Loucy (cell line): ENCODE results near the gene OR10J5.

Experiments
- H2AFZ ChIP-seq: fragments of 200-600 bp; sonication (generic); 2 replicates; pipeline ENCODE4 v1.6.0; 2016; ENCODE audit warnings: antibody characterized with exemption, mild to moderate bottlenecking, low read length, moderate library complexity
- H3F3A ChIP-seq: fragments of 200-600 bp; 2 replicates; pipeline ENCODE4 v1.6.0; 2016; ENCODE audit warnings: antibody characterized with exemption, low read depth, mild to moderate bottlenecking
- H3K27me3 ChIP-seq: fragments of 200-600 bp; sonication (generic); 2 replicates; pipeline ENCODE4 v1.6.1; 2014; ENCODE audit warnings: low read length, mild to moderate bottlenecking; ENCODE audit not compliant: insufficient read depth, poor library complexity, severe bottlenecking
- H3K36me3 ChIP-seq: fragments of 200-600 bp; sonication (generic); 2 replicates; pipeline ENCODE4 v1.6.1; 2016; ENCODE audit warnings: low read length; ENCODE audit not compliant: insufficient read depth
- H3K4me1 ChIP-seq: fragments of 200-600 bp; sonication (generic); 2 replicates; pipeline ENCODE4 v1.5.1; 2014; ENCODE audit warnings: low read length, mild to moderate bottlenecking; ENCODE audit not compliant: insufficient read depth, poor library complexity, severe bottlenecking
- H3K4me2 ChIP-seq: fragments of 200-600 bp; sonication (generic); 2 replicates; pipeline ENCODE4 v1.6.0; 2014; ENCODE audit warnings: antibody characterized with exemption, low read length, low read depth, mild to moderate bottlenecking; ENCODE audit not compliant: poor library complexity, severe bottlenecking
- H3K4me3 ChIP-seq: fragments of 200-600 bp; sonication (generic); 2 replicates; pipeline ENCODE4 v1.5.1; 2014; ENCODE audit warnings: low read length, mild to moderate bottlenecking, mixed read lengths; ENCODE audit not compliant: poor library complexity, severe bottlenecking
- H3K79me2 ChIP-seq: fragments of 200-600 bp; sonication (generic); 2 replicates; pipeline ENCODE4 v1.6.1; 2014; ENCODE audit warnings: low read length; ENCODE audit not compliant: insufficient read depth
- H3K9ac ChIP-seq: fragments of 200-600 bp; sonication (generic); 2 replicates; pipeline ENCODE4 v1.6.0; 2014; ENCODE audit warnings: mild to moderate bottlenecking, low read depth, low read length, moderate library complexity; ENCODE audit not compliant: poor library complexity, severe bottlenecking
- H3K9me2 ChIP-seq: fragments of 200-600 bp; sonication (generic); replicated peaks from 2 replicates; pipeline ENCODE4 v1.6.1; 2016; ENCODE audit warnings: low read depth, low read length, mixed read lengths
- H3K9me3 ChIP-seq: fragments of 200-600 bp; sonication (generic); 2 replicates; pipeline ENCODE4 v1.6.1; 2014; ENCODE audit warnings: mild to moderate bottlenecking, antibody characterized with exemption, low read length, low read depth; ENCODE audit not compliant: insufficient read depth
- H4K20me1 ChIP-seq: fragments of 200-600 bp; sonication (generic); 2 replicates; pipeline ENCODE4 v1.6.0; 2014; ENCODE audit warnings: antibody characterized with exemption, low read length, mild to moderate bottlenecking; ENCODE audit not compliant: insufficient read depth, poor library complexity, severe bottlenecking
- EZH2phosphoT487 ChIP-seq: fragments of 200-600 bp; IDR thresholded peaks from 2 replicates; pipeline ENCODE4 v1.6.1; 2018; ENCODE audit warnings: antibody characterized with exemption, mild to moderate bottlenecking, moderate library complexity, borderline replicate concordance
- TF ChIP-seq, protein P1 (sequence below): fragments of 200-600 bp; sonication (generic); conservative IDR thresholded peaks from 2 replicates; pipeline ENCODE4 v1.5.1; 2014; ENCODE audit warnings: mild to moderate bottlenecking, antibody characterized with exemption, low read length

OR10J5 gene

DNA sequence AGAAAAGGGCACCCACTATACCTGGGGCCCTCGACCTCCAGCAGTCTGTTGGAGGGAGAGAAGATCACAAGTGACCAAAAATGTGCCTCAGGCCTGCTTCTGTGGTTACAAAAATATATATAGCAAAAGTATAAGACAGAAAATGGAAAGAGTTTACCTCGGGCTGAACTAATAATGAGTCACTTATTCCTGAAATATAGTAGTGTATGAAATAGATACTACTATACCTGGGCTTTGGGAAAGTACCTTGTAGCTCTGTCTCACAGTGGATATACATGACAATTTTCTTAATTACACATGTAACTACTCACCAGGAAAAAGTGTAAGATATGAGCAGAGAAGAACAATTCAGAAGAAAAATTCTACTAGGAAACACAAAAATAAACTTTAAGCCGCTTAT is 44.5 kb upstream of the OR10J5 start:
- TF ChIP-seq EZH2phosphoT487 = no peak
- TF ChIP-seq, protein P1, sequence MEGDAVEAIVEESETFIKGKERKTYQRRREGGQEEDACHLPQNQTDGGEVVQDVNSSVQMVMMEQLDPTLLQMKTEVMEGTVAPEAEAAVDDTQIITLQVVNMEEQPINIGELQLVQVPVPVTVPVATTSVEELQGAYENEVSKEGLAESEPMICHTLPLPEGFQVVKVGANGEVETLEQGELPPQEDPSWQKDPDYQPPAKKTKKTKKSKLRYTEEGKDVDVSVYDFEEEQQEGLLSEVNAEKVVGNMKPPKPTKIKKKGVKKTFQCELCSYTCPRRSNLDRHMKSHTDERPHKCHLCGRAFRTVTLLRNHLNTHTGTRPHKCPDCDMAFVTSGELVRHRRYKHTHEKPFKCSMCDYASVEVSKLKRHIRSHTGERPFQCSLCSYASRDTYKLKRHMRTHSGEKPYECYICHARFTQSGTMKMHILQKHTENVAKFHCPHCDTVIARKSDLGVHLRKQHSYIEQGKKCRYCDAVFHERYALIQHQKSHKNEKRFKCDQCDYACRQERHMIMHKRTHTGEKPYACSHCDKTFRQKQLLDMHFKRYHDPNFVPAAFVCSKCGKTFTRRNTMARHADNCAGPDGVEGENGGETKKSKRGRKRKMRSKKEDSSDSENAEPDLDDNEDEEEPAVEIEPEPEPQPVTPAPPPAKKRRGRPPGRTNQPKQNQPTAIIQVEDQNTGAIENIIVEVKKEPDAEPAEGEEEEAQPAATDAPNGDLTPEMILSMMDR = no peak
- H3K9me3 ChIP-seq = no peaks in the 10 kb centered on the region
- peaks cover 3% of the 10 kb centered on the region for H3K4me1 ChIP-seq
- H3K4me3 ChIP-seq = no peak overlapping the region
- H3K4me2 ChIP-seq = no peak overlapping the region
- no peaks in the 10 kb centered on the region for H4K20me1 ChIP-seq
- H2AFZ ChIP-seq = no peak overlapping the region
- no peak overlapping the region for H3K9ac ChIP-seq
- H3K27me3 ChIP-seq = peaks cover 4% of the 10 kb centered on the region
- H3F3A ChIP-seq = no peaks in the 10 kb centered on the region
- H3K9me2 ChIP-seq = no peaks in the 10 kb centered on the region
- no peaks in the 10 kb centered on the region for H3K36me3 ChIP-seq
- H3K79me2 ChIP-seq = no peaks in the 10 kb centered on the region

DNA sequence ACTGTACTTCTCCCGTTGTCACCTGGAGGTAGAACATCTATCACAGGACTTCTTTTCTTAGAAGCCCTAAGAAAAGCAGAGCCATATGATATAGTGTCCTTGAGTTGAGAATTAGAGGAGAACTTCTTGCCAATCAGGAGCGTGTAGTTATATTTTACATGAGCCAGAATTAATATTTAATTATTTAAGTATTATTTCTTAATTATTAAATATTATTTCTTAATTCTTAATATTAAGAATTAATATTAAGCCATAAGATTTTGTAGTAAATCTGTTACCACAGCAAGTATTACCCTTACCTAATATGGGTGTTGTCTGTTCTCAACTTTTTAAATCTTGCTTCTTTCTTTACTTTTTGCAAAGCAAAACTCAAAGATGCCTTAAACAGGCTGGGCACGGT is 41.6 kb upstream of the OR10J5 start:
- TF ChIP-seq EZH2phosphoT487 = no peak
- TF ChIP-seq, protein P1 = no peak
- Histone ChIP-seq H2AFZ (no peak overlapping the region), H3K9me3 (no peaks in the 10 kb centered on the region), H3K9ac (no peak overlapping the region), H3K36me3 (no peaks in the 10 kb centered on the region), H3F3A (no peaks in the 10 kb centered on the region), H4K20me1 (no peaks in the 10 kb centered on the region), H3K9me2 (no peaks in the 10 kb centered on the region), H3K4me3 (no peak overlapping the region), H3K4me2 (no peak overlapping the region), H3K4me1 (peaks cover 3% of the 10 kb centered on the region), H3K79me2 (no peaks in the 10 kb centered on the region), H3K27me3 (no peaks in the 10 kb centered on the region)

DNA sequence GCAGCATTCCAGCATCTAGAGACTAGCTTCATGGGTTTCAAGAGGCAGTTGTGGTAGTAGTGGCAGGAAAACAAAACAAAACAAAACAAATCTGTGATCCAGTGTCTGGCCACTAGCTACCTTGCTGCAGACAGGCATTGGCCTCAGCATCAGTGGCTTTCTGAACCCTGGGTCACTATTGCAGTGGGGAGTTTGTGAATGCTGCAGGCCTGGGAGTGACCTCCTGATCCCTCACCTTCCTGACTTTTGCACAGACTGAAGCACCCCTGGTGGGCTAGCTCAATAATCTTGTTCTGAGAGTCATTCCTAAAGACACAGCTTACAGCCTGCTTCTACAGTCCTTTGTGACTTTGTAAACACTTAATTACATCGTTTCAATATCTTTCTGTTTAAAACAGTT is 26.9 kb upstream of the OR10J5 start:
- Histone ChIP-seq H3K9me3 (no peaks in the 10 kb centered on the region), H3K4me3 (no peak overlapping the region), H4K20me1 (no peaks in the 10 kb centered on the region), H3F3A (no peaks in the 10 kb centered on the region), H3K9ac (no peak overlapping the region), H3K27me3 (no peaks in the 10 kb centered on the region), H2AFZ (peak overlapping the region; percentile 30; the same call in 1 of the 2 replicates), H3K36me3 (no peaks in the 10 kb centered on the region), H3K9me2 (no peaks in the 10 kb centered on the region), H3K4me1 (no peaks in the 10 kb centered on the region), H3K4me2 (no peak overlapping the region), H3K79me2 (no peaks in the 10 kb centered on the region)
- TF ChIP-seq, protein P1 = no peak
- no peak for TF ChIP-seq EZH2phosphoT487
